PC-3 (cell line): Measurements from ENCODE around the gene INSM1. TPM values are rescaled to one million over a fixed set of nuclear protein-coding genes. Genes with fewer than 3 reads are reported as not detected.

ENCODE experiments used
- ATAC-seq: fragments of 200-7000 bp; cut with Tn5 transposase; 2 replicates; pipeline ENCODE4 v1.9.1; 2020; ENCODE audit warnings: mild to moderate bottlenecking, moderate library complexity
- Bru-seq: library from RNA; stranded (reverse); fragments of 400-500 nt; gene quantifications from one replicate; lab custom pipeline; 2021; lab: Mats Ljungman, UMichigan
- BruChase-seq, 2 experiments: library from RNA; stranded (reverse); fragments of 400-500 nt; gene quantifications; one replicate each; lab custom pipeline; 2021; lab: Mats Ljungman, UMichigan
- BruUV-seq: library from RNA; stranded (reverse); fragments of 400-500 nt; replicated peaks from 2 replicates; lab custom pipeline; 2021; lab: Mats Ljungman, UMichigan
- CTCF ChIA-PET: fragments of 300-600 bp; sonication (Branson Sonifier 250); formaldehyde crosslinking; loops from one replicate; lab custom pipeline; 2022; ENCODE audit warnings: antibody characterized with exemption; lab: Charles Lee
- POLR2A ChIA-PET: fragments of 300-600 bp; sonication (Branson Sonifier 250); formaldehyde crosslinking; loops from one replicate; lab custom pipeline; 2022; ENCODE audit warnings: antibody characterized with exemption; ENCODE audit not compliant: unreplicated experiment; lab: Charles Lee
- DNase-seq: peaks from one replicate; pipeline ENCODE4 v3.0.0-alpha.2; 2015
- H2AFZ ChIP-seq: fragments of 300-600 bp; sonication (generic); 2 replicates; pipeline ENCODE4 v1.6.0; 2016; ENCODE audit warnings: antibody characterized with exemption, low read length
- H3F3A ChIP-seq: fragments of 300-600 bp; sonication (generic); one replicate; pipeline ENCODE4 v1.6.0; 2017; ENCODE audit warnings: antibody characterized with exemption, low read length, control low read depth, mild to moderate bottlenecking; ENCODE audit not compliant: unreplicated experiment
- H3K27ac ChIP-seq: fragments of 300-600 bp; sonication (generic); 2 replicates; pipeline ENCODE4 v1.5.1; 2016; ENCODE audit warnings: mild to moderate bottlenecking, low read length
- H3K27me3 ChIP-seq: fragments of 300-600 bp; sonication (generic); 2 replicates; pipeline ENCODE4 v1.6.1; 2016; ENCODE audit warnings: low read length, mixed read lengths
- H3K36me3 ChIP-seq: fragments of 300-600 bp; sonication (generic); 2 replicates; pipeline ENCODE4 v1.6.1; 2016; ENCODE audit warnings: low read depth, mixed run types, low read length, mixed read lengths
- H3K4me1 ChIP-seq: fragments of 300-600 bp; sonication (generic); 2 replicates; pipeline ENCODE4 v1.5.1; 2016; ENCODE audit warnings: low read length; ENCODE audit not compliant: insufficient read depth
- H3K4me2 ChIP-seq: fragments of 300-600 bp; sonication (generic); 2 replicates; pipeline ENCODE4 v1.6.0; 2016; ENCODE audit warnings: low read length
- H3K4me3 ChIP-seq: fragments of 300-600 bp; sonication (generic); 2 replicates; pipeline ENCODE4 v1.5.1; 2016; ENCODE audit warnings: mild to moderate bottlenecking, low read length, mixed read lengths
- H3K79me2 ChIP-seq: fragments of 300-600 bp; sonication (generic); 2 replicates; pipeline ENCODE4 v1.6.1; 2017; ENCODE audit warnings: low read length, mixed read lengths
- H3K9ac ChIP-seq: fragments of 300-600 bp; sonication (generic); 2 replicates; pipeline ENCODE4 v1.6.0; 2016; ENCODE audit warnings: mild to moderate bottlenecking, low read length
- H3K9me2 ChIP-seq: fragments of 300-600 bp; sonication (generic); replicated peaks from 2 replicates; pipeline ENCODE4 v1.6.1; 2016; ENCODE audit warnings: mixed run types, low read length, mixed read lengths
- H3K9me3 ChIP-seq: fragments of 300-600 bp; sonication (generic); 2 replicates; pipeline ENCODE4 v1.6.1; 2016; ENCODE audit warnings: low read length, mixed read lengths
- H4K20me1 ChIP-seq: fragments of 300-600 bp; sonication (generic); 2 replicates; pipeline ENCODE4 v1.6.1; 2016; ENCODE audit warnings: low read length, mixed read lengths
- EZH2 ChIP-seq: fragments of 300-600 bp; sonication (generic); IDR thresholded peaks from one replicate; pipeline ENCODE4 v1.6.1; 2017; ENCODE audit warnings: antibody characterized with exemption, mild to moderate bottlenecking, low read length; ENCODE audit not compliant: unreplicated experiment
- EZH2phosphoT487 ChIP-seq: fragments of 300-600 bp; sonication (generic); IDR thresholded peaks from 2 replicates; pipeline ENCODE4 v1.6.1; 2018; ENCODE audit warnings: mild to moderate bottlenecking, antibody characterized with exemption, low read length, borderline replicate concordance
- intact Hi-C: fragments of 100-400 bp; cut with micrococcal nuclease; formaldehyde crosslinking; loops from 2 replicates; pipeline ENCODE4 v1.9.0; 2023
- long read RNA-seq: library from polyadenylated mRNA; unstranded; transcript quantifications from one replicate; pipeline ENCODE4 v2.0.0, GENCODE V29; 2021; ENCODE audit not compliant: unreplicated experiment
- total RNA-seq: library from RNA; depleted of rRNA; stranded (reverse); fragments of >200 nt; gene quantifications from 2 replicates; pipeline ENCODE4 v1.2.3, GENCODE V29; 2014; rRNA removed
- TF ChIP-seq, protein P1 (sequence below): fragments of 300-600 bp; sonication (generic); conservative IDR thresholded peaks from 2 replicates; pipeline ENCODE4 v1.5.1; 2017; ENCODE audit warnings: antibody characterized with exemption, low read depth, mild to moderate bottlenecking, low read length

INSM1 gene, protein sequence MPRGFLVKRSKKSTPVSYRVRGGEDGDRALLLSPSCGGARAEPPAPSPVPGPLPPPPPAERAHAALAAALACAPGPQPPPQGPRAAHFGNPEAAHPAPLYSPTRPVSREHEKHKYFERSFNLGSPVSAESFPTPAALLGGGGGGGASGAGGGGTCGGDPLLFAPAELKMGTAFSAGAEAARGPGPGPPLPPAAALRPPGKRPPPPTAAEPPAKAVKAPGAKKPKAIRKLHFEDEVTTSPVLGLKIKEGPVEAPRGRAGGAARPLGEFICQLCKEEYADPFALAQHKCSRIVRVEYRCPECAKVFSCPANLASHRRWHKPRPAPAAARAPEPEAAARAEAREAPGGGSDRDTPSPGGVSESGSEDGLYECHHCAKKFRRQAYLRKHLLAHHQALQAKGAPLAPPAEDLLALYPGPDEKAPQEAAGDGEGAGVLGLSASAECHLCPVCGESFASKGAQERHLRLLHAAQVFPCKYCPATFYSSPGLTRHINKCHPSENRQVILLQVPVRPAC
- total RNA-seq: 0.04 TPM in 1 of 2 replicates, not detected in the other
- not detected for Bru-seq, nascent RNA
- BruChase-seq, experiment 1, labeled RNA remaining after a 6-hour chase: not detected
- not detected for BruChase-seq, experiment 2, labeled RNA remaining after a 2-hour chase
- long read RNA-seq: 0 reads

DNA sequence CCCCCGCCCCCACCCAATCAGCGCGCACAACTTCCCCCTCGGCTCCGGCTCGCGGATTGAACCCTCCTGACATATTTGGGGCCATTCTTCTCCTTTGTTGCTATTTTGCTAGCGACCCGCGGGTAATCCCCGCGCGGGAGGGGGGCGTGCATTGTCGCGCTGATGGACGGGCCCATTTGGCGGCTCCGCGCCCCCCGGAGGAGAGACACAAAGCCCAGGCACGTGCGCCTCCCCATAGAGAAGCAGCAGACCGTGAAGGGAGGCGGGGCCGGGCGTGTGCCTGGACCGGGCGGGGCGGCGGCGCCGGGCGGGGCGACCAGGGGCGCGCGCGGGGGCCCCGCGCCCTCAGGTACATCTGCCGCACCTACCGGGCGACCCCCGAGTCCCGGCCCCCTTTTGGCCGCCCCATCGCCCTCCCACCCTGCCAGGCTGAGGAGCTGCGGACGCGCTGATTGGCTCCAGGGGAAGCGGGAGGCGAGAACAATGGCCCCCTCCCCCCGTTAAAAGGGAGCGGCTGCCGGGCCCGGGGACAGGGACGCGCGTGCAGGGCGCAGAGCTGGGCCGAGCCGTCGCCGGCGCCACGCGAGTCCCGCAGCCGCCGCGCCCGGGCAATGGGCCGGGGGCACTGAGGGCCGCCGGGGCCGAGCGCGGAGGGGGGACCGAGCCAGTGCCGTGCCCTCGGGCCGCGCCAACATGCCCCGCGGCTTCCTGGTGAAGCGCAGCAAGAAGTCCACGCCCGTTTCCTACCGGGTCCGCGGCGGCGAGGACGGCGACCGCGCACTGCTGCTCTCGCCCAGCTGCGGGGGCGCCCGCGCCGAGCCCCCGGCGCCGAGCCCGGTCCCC, at the start of gene INSM1:
TSS of gene INSM1 (plus strand) at position 530 of the 843 bp plus-strand sequence. CDS start at position 694, 164 bp downstream.
- no peak for DNase-seq
- H3K9me3 ChIP-seq: no peaks in the 10 kb centered on the region
- H3K4me2 ChIP-seq: peak within 1 kb of the TSS; percentile 77
- no peaks in the 10 kb centered on the region for H3K9me2 ChIP-seq
- H3K79me2 ChIP-seq: no peaks in the 10 kb centered on the region
- H3K9ac ChIP-seq: no peak within 1 kb of the TSS
- peak within 1 kb of the TSS; percentile 46; the same call in 1 of the 2 replicates for H3K4me3 ChIP-seq
- intact Hi-C loops: no loop called here
- H3K27me3 ChIP-seq: peaks cover 85% of the 10 kb centered on the region
- no TSS peak for BruUV-seq
- TF ChIP-seq EZH2: no peak
- TF ChIP-seq EZH2phosphoT487: no peak
- TF ChIP-seq, protein P1, sequence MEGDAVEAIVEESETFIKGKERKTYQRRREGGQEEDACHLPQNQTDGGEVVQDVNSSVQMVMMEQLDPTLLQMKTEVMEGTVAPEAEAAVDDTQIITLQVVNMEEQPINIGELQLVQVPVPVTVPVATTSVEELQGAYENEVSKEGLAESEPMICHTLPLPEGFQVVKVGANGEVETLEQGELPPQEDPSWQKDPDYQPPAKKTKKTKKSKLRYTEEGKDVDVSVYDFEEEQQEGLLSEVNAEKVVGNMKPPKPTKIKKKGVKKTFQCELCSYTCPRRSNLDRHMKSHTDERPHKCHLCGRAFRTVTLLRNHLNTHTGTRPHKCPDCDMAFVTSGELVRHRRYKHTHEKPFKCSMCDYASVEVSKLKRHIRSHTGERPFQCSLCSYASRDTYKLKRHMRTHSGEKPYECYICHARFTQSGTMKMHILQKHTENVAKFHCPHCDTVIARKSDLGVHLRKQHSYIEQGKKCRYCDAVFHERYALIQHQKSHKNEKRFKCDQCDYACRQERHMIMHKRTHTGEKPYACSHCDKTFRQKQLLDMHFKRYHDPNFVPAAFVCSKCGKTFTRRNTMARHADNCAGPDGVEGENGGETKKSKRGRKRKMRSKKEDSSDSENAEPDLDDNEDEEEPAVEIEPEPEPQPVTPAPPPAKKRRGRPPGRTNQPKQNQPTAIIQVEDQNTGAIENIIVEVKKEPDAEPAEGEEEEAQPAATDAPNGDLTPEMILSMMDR: no peak
- POLR2A ChIA-PET: no interaction called here
- no peaks in the 10 kb centered on the region for H4K20me1 ChIP-seq
- 0 out of 2 replicates have a peak within 1 kb of the TSS, but pooled peaks have one; percentile 66 for H2AFZ ChIP-seq
- H3F3A ChIP-seq: no peaks in the 10 kb centered on the region
- no peak within 1 kb of the TSS for H3K27ac ChIP-seq
- ATAC-seq: no peak
- no peaks in the 10 kb centered on the region; the same call in 1 of the 2 replicates for H3K4me1 ChIP-seq
- CTCF ChIA-PET: interaction anchor here (1.0 kb wide), 1 partner anchor 10 kb away, joined by 4 read pairs; no protein-coding TSS in a partner anchor
- H3K36me3 ChIP-seq: no peaks in the 10 kb centered on the region

DNA sequence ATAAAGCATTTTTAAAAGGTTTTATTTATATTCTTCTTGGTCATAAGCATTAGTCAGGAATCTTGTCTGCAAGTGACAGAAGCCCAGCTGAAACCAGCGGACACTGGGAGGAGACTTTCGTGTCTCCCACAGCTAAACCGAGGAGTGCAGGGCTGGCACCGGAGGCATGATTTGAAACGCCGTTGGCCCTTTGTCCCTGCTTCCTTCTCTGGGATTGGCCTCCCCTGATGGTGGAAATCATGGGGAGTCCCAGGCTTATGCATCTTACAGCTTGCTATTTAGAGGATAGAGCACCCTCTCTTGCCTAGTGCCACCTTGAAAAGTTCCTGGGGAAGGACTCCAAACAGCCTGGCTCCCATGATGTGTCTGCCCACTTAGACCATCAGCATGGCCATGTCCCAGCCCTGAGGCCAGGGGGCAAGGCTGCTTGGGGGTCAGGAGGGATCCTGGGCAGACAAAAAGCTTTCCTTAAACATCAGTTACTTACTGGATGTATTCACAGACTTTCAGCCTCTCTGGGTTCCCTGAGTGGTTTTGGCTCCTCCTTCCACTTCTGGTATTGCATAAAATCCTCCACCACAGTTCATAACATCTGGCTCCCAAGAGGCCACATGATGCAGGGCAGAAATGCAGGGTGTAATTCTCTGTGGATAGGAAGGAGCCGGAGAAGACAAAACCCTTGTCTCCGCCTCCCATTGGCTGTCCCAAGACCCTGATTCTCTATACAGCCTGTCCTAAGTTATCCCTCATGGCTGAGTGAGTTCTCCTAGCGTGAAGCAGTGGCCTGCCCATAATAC, 49.3 kb upstream of the INSM1 start:
- Histone ChIP-seq H3F3A (no peaks in the 10 kb centered on the region), H4K20me1 (no peaks in the 10 kb centered on the region), H3K27me3 (no peaks in the 10 kb centered on the region), H3K36me3 (no peaks in the 10 kb centered on the region), H3K27ac (no peak overlapping the region), H3K4me2 (no peak overlapping the region), H3K9ac (no peak overlapping the region), H3K79me2 (no peaks in the 10 kb centered on the region), H3K4me3 (no peak overlapping the region), H3K9me3 (no peaks in the 10 kb centered on the region), H2AFZ (no peak overlapping the region), H3K9me2 (no peaks in the 10 kb centered on the region), H3K4me1 (peaks cover 13% of the 10 kb centered on the region)
- TF ChIP-seq, protein P1: no peak
- no peak for TF ChIP-seq EZH2
- no peak for TF ChIP-seq EZH2phosphoT487
- DNase-seq (no peak), ATAC-seq (no peak)
- intact Hi-C loops: no loop called here
- ChIA-PET CTCF (no interaction called here), POLR2A (no interaction called here)
- no TSS peak for BruUV-seq
